ENCODE data around the gene NUPR2.

DNA sequence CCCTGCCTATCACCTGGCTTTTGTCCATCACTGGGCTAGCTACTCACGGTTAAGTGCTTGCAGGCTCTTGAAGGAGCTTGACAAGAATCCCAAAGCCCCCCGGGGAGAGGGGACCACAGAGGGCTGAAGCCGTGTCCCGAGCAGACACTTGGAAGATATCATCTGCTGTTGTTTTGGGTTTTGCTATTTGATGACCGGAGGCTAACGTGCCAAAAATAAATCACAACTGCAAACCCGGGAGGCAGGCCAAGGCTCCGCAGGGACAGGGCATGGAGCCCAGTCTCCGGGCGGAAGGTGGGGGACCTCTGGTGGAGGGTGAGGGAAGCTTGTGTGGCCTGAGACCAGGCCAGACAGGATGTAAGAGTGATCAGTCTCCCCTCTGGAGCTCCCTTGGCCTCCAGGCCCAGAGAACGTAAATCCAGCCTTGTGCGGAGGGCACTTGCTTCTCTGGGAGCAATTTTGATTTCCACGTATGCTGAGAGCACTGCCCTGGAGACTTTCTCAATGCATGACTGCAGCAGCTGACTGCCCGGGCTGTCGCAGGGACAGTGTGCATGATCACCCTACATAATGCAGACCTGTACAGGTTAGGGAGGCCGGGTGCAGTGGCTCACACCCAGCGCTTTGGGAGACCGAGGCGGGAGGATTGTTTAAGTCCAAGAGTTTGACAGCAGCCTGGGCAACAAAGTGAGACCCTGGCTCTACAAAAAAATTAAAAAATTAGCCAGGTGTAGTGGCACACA is 23.3 kb downstream of the NUPR2 start, which contains the start of gene PHKG1:
- TF ChIP-seq POLR2A (IDR thresholded peaks at IDR 0.05; ENCODE audit: low read depth, low read length) (no peak), CTCF (conservative IDR thresholded peaks at IDR 0.05; ENCODE audit: low read depth, low read length) (peak; percentile 27), FOS (IDR thresholded peaks at IDR 0.05; ENCODE audit: low read depth, low read length) (no peak), RAD21 (IDR thresholded peaks at IDR 0.05; ENCODE audit: low read length) (peak; percentile 38), MAZ (IDR thresholded peaks at IDR 0.05; ENCODE audit: borderline replicate concordance, low read depth, low read length) (no peak), CEBPB (IDR thresholded peaks at IDR 0.05; ENCODE audit: low read depth, low read length) (no peak), RFX5 (IDR thresholded peaks at IDR 0.05; ENCODE audit: low read depth, low read length) (no peak)

Measured in IMR-90 (cell line).